ENCODE measurements around the gene AMDHD2.

Gene AMDHD2

GRCh38 chr16:2516391-2517240 is 3.6 kb upstream of the AMDHD2 start:
- no peak for TF ChIP-seq CTCF (IDR thresholded peaks at IDR 0.05; ENCODE audit: poor library complexity, severe bottlenecking)

GRCh38 chr16:2517954-2518605 is 2.1 kb upstream of the AMDHD2 start:
- Histone ChIP-seq H3K9me3 (ENCODE audit: severe bottlenecking) (no peaks in the 10 kb centered on the region), H3K4me3 (ENCODE audit: severe bottlenecking) (no peak overlapping the region), H3K27me3 (ENCODE audit: insufficient read depth, poor library complexity, severe bottlenecking) (no peaks in the 10 kb centered on the region), H3K27ac (ENCODE audit: poor library complexity, severe bottlenecking) (peak overlapping the region; percentile 82), H3K36me3 (ENCODE audit: low read depth) (peaks cover 18% of the 10 kb centered on the region), H3K4me1 (ENCODE audit: insufficient read depth, poor library complexity, severe bottlenecking) (peaks cover 17% of the 10 kb centered on the region)
- TF ChIP-seq CTCF (IDR thresholded peaks at IDR 0.05; ENCODE audit: poor library complexity, severe bottlenecking) = no peak
- DNase-seq (ENCODE audit: low spot score) (no peak), ATAC-seq (ENCODE audit: low read depth) (no peak)

More at GRCh38 chr16:2516391-2517240, 3.6 kb upstream of the AMDHD2 start:
- Histone ChIP-seq H3K27ac (ENCODE audit: poor library complexity, severe bottlenecking) (peak overlapping the region; percentile 82), H3K4me1 (ENCODE audit: insufficient read depth, poor library complexity, severe bottlenecking) (peaks cover 17% of the 10 kb centered on the region), H3K4me3 (ENCODE audit: severe bottlenecking) (no peak overlapping the region), H3K9me3 (ENCODE audit: severe bottlenecking) (no peaks in the 10 kb centered on the region), H3K36me3 (ENCODE audit: low read depth) (peaks cover 11% of the 10 kb centered on the region; the same call in 1 of the 2 replicates), H3K27me3 (ENCODE audit: insufficient read depth, poor library complexity, severe bottlenecking) (no peaks in the 10 kb centered on the region)
- DNase-seq (ENCODE audit: low spot score) (no peak), ATAC-seq (ENCODE audit: low read depth) (no peak; the same call in 2 of the 3 replicates)

- Histone ChIP-seq H3K27me3 (ENCODE audit: insufficient read depth, poor library complexity, severe bottlenecking) (no peaks in the 10 kb centered on the region), H3K27ac (ENCODE audit: poor library complexity, severe bottlenecking) (peak overlapping the region; percentile 82), H3K4me3 (ENCODE audit: severe bottlenecking) (no peak overlapping the region), H3K36me3 (ENCODE audit: low read depth) (peaks cover 28% of the 10 kb centered on the region), H3K9me3 (ENCODE audit: severe bottlenecking) (no peaks in the 10 kb centered on the region), H3K4me1 (ENCODE audit: insufficient read depth, poor library complexity, severe bottlenecking) (peaks cover 17% of the 10 kb centered on the region)
- peak; percentile 68 for DNase-seq (ENCODE audit: low spot score)
- ATAC-seq (ENCODE audit: low read depth) = no peak
- TF ChIP-seq CTCF (IDR thresholded peaks at IDR 0.05; ENCODE audit: poor library complexity, severe bottlenecking) = no peak
These were observed 1.1 kb upstream of the AMDHD2 start for GRCh38 chr16:2518823-2519710.

GRCh38 chr16:2519711-2520080 is 475 bp upstream of the AMDHD2 start:
- no peaks in the 10 kb centered on the region for H3K27me3 ChIP-seq (ENCODE audit: insufficient read depth, poor library complexity, severe bottlenecking)
- peaks cover 29% of the 10 kb centered on the region for H3K36me3 ChIP-seq (ENCODE audit: low read depth)
- no peak overlapping the region for H3K4me3 ChIP-seq (ENCODE audit: severe bottlenecking)
- DNase-seq (ENCODE audit: low spot score) (no peak), ATAC-seq (ENCODE audit: low read depth) (no peak)
- peaks cover 17% of the 10 kb centered on the region for H3K4me1 ChIP-seq (ENCODE audit: insufficient read depth, poor library complexity, severe bottlenecking)
- no peak for TF ChIP-seq CTCF (IDR thresholded peaks at IDR 0.05; ENCODE audit: poor library complexity, severe bottlenecking)
- H3K9me3 ChIP-seq (ENCODE audit: severe bottlenecking) = no peaks in the 10 kb centered on the region
- peak overlapping the region; percentile 38 for H3K27ac ChIP-seq (ENCODE audit: poor library complexity, severe bottlenecking)

Measured in RWPE2 (cell line).